ENCODE data around the gene C12orf60.

- TF ChIP-seq CTCF (IDR thresholded peaks at IDR 0.05) (no peak), POLR2A (IDR thresholded peaks at IDR 0.05) (no peak)
These were observed 804 bp upstream of the C12orf60 start for GRCh38 chr12:14802721-14803010.
